WTC11 (cell line): ENCODE results near the gene TSC22D2. TPM values are rescaled to one million over a fixed set of nuclear protein-coding genes. Genes with fewer than 3 reads are reported as not detected.

ENCODE experiments used
- ATAC-seq: fragments of 200-7000 bp; cut with Tn5 transposase; 2 replicates; pipeline ENCODE4 v1.10.0; 2021; ENCODE audit warnings: mild to moderate bottlenecking, moderate library complexity
- CTCF ChIA-PET: fragments of 300-600 bp; sonication (Branson Sonifier 250); formaldehyde crosslinking; loops from one replicate; lab custom pipeline; 2021; ENCODE audit warnings: antibody characterized with exemption; lab: Charles Lee
- POLR2A ChIA-PET: fragments of 350-600 bp; sonication (Branson Sonifier 250); formaldehyde crosslinking; loops from one replicate; lab custom pipeline; 2021; ENCODE audit warnings: antibody characterized with exemption; lab: Charles Lee
- DNase-seq: peaks from one replicate; pipeline ENCODE4 v3.0.0; 2021; ENCODE audit warnings: low spot score
- H3K27ac Mint-ChIP-seq: 2 replicates; pipeline ENCODE4 v1.8.0; 2021; ENCODE audit warnings: mixed read lengths
- H3K27me3 Mint-ChIP-seq: 2 replicates; pipeline ENCODE4 v1.8.0; 2021; ENCODE audit warnings: low read depth, mild to moderate bottlenecking, moderate library complexity, mixed read lengths
- H3K36me3 Mint-ChIP-seq: 2 replicates; pipeline ENCODE4 v1.8.0; 2021; ENCODE audit warnings: mixed read lengths
- H3K4me1 Mint-ChIP-seq: 2 replicates; pipeline ENCODE4 v1.8.0; 2022; ENCODE audit warnings: mixed read lengths
- H3K4me3 Mint-ChIP-seq: 2 replicates; pipeline ENCODE4 v1.8.0; 2021; ENCODE audit warnings: mild to moderate bottlenecking, moderate library complexity, mixed read lengths
- H3K9me3 Mint-ChIP-seq: 2 replicates; pipeline ENCODE4 v1.8.0; 2021; ENCODE audit warnings: mixed read lengths
- ATF6 ChIP-seq: sonication (generic); formaldehyde crosslinking; IDR thresholded peaks from 2 replicates; pipeline ENCODE4 v1.8.1; 2023; ENCODE audit warnings: mild to moderate bottlenecking, missing genetic modification reagents
- ELF4 ChIP-seq: sonication (generic); formaldehyde crosslinking; IDR thresholded peaks from 2 replicates; pipeline ENCODE4 v1.8.1; 2022; ENCODE audit warnings: low read depth, mild to moderate bottlenecking, moderate library complexity, missing genetic modification reagents
- FOXJ3 ChIP-seq: sonication (generic); formaldehyde crosslinking; IDR thresholded peaks from 2 replicates; pipeline ENCODE4 v1.9.0; 2021; ENCODE audit warnings: missing genetic modification reagents, mild to moderate bottlenecking, borderline replicate concordance
- FOXP4 ChIP-seq: sonication (generic); formaldehyde crosslinking; IDR thresholded peaks from 2 replicates; pipeline ENCODE4 v1.8.0; 2022; ENCODE audit warnings: mild to moderate bottlenecking, missing genetic modification reagents
- IRF2 ChIP-seq: sonication (generic); formaldehyde crosslinking; IDR thresholded peaks from 2 replicates; pipeline ENCODE4 v1.8.0; 2022; ENCODE audit warnings: low read depth, missing genetic modification reagents, borderline replicate concordance
- JAZF1 ChIP-seq: fragments of 250-450 bp; sonication (Bioruptor Pico); IDR thresholded peaks from 2 replicates; pipeline ENCODE4 v1.9.0; 2021; ENCODE audit warnings: moderate library complexity, mild to moderate bottlenecking, inconsistent platforms
- MAX ChIP-seq: sonication (generic); formaldehyde crosslinking; IDR thresholded peaks from 2 replicates; pipeline ENCODE4 v1.8.0; 2022; ENCODE audit warnings: mild to moderate bottlenecking, missing genetic modification reagents
- NFATC4 ChIP-seq: fragments of 250-450 bp; sonication (Bioruptor Pico); IDR thresholded peaks from 2 replicates; pipeline ENCODE4 v1.9.0; 2021; ENCODE audit warnings: mild to moderate bottlenecking
- NR2C2 ChIP-seq: sonication (generic); formaldehyde crosslinking; IDR thresholded peaks from 2 replicates; pipeline ENCODE4 v1.8.0; 2022; ENCODE audit warnings: mild to moderate bottlenecking, missing genetic modification reagents
- OVOL2 ChIP-seq: fragments of 250-450 bp; sonication (Bioruptor Pico); IDR thresholded peaks from 2 replicates; pipeline ENCODE4 v1.9.0; 2021; ENCODE audit warnings: mild to moderate bottlenecking, borderline replicate concordance
- PRRX2 ChIP-seq: fragments of 250-450 bp; sonication (Bioruptor Pico); IDR thresholded peaks from 2 replicates; pipeline ENCODE4 v1.8.0; 2021; ENCODE audit warnings: mild to moderate bottlenecking
- TCF7 ChIP-seq: sonication (generic); formaldehyde crosslinking; IDR thresholded peaks from 2 replicates; pipeline ENCODE4 v1.8.0; 2022; ENCODE audit warnings: mild to moderate bottlenecking, low read depth, missing genetic modification reagents, moderate library complexity
- ZNF121 ChIP-seq: sonication (generic); formaldehyde crosslinking; IDR thresholded peaks from 2 replicates; pipeline ENCODE4 v1.8.0; 2023; ENCODE audit warnings: missing genetic modification reagents
- ZNF219 ChIP-seq: sonication (generic); formaldehyde crosslinking; IDR thresholded peaks from 2 replicates; pipeline ENCODE4 v1.8.0; 2023; ENCODE audit warnings: missing genetic modification reagents, mild to moderate bottlenecking, borderline replicate concordance
- ZNF317 ChIP-seq: sonication (generic); formaldehyde crosslinking; IDR thresholded peaks from 2 replicates; pipeline ENCODE4 v1.8.1; 2023; ENCODE audit warnings: low read depth, mild to moderate bottlenecking, moderate library complexity, missing genetic modification reagents, borderline replicate concordance
- ZNF423 ChIP-seq: fragments of 250-450 bp; sonication (Bioruptor Pico); IDR thresholded peaks from 2 replicates; pipeline ENCODE4 v2.1.2; 2022; ENCODE audit warnings: mild to moderate bottlenecking, moderate library complexity
- ZNF425 ChIP-seq: fragments of 250-450 bp; sonication (Bioruptor Pico); conservative IDR thresholded peaks from 2 replicates; pipeline ENCODE4 v1.9.0; 2021; ENCODE audit warnings: mild to moderate bottlenecking
- ZNF671 ChIP-seq: fragments of 250-450 bp; sonication (Bioruptor Pico); IDR thresholded peaks from 2 replicates; pipeline ENCODE4 v1.8.0; 2021; ENCODE audit warnings: mild to moderate bottlenecking
- total RNA-seq: library from RNA; stranded (reverse); gene quantifications from 3 replicates; pipeline ENCODE4 v1.2.3, GENCODE V29; 2021

TSC22D2 gene
- total RNA-seq, 1 experiment from 2014 or later = 24.0 TPM

- TF ChIP-seq ATF6 (CRISPR knock-in tag) = no peak
- no peak for TF ChIP-seq ZNF423 (CRISPR knock-in tag)
- TF ChIP-seq, all 79 proteins: peak for 0
Observed at GRCh38 chr3:150479370-150479769, 71.3 kb downstream of the TSC22D2 start (continued).

- no peak overlapping the region for H3K27ac Mint-ChIP-seq
- H3K9me3 Mint-ChIP-seq = peaks cover 20% of the 10 kb centered on the region; the same call in 1 of the 2 replicates
- TF ChIP-seq MAX (no peak), ZNF219 (CRISPR knock-in tag) (no peak), ELF4 (CRISPR knock-in tag) (no peak), ZNF671 (CRISPR knock-in tag) (no peak)
- no peak for DNase-seq
- no peaks in the 10 kb centered on the region for H3K27me3 Mint-ChIP-seq
- CTCF ChIA-PET = no interaction called here
- H3K4me3 Mint-ChIP-seq = no peak overlapping the region
- no peaks in the 10 kb centered on the region for H3K36me3 Mint-ChIP-seq
- POLR2A ChIA-PET = no interaction called here
- ATAC-seq = no peak
- no peaks in the 10 kb centered on the region; the same call in 1 of the 2 replicates for H3K4me1 Mint-ChIP-seq
Observed at GRCh38 chr3:150480877-150481276, 72.8 kb downstream of the TSC22D2 start.

- Mint-ChIP-seq H3K4me1 (no peaks in the 10 kb centered on the region; the same call in 1 of the 2 replicates), H3K36me3 (peaks cover 8% of the 10 kb centered on the region; the same call in 1 of the 2 replicates), H3K4me3 (no peak overlapping the region), H3K27ac (no peak overlapping the region), H3K9me3 (peaks cover 21% of the 10 kb centered on the region), H3K27me3 (no peaks in the 10 kb centered on the region)
- ATAC-seq (no peak), DNase-seq (no peak)
- ChIA-PET POLR2A (no interaction called here), CTCF (interaction anchor here (1.0 to 2.4 kb wide), 5 partner anchors 12 to 256 kb away, joined by 3 to 13 read pairs (median 3); no protein-coding TSS in a partner anchor)
- no peak for TF ChIP-seq PRRX2 (CRISPR knock-in tag)
- no peak for TF ChIP-seq NR2C2 (CRISPR knock-in tag)
- no peak for TF ChIP-seq TCF7 (CRISPR knock-in tag)
- no peak for TF ChIP-seq OVOL2
- TF ChIP-seq NFATC4 (CRISPR knock-in tag) = no peak
- no peak for TF ChIP-seq ZNF317 (CRISPR knock-in tag)
- TF ChIP-seq IRF2 (CRISPR knock-in tag) = no peak
- TF ChIP-seq FOXP4 (CRISPR knock-in tag) = no peak
- no peak for TF ChIP-seq JAZF1 (CRISPR knock-in tag)
Observed at GRCh38 chr3:150483226-150483625, 75.1 kb downstream of the TSC22D2 start.

- no peak for TF ChIP-seq ATF6 (CRISPR knock-in tag)
- TF ChIP-seq JAZF1 (CRISPR knock-in tag) = no peak
- no peak for TF ChIP-seq ZNF121
- TF ChIP-seq ZNF425 (CRISPR knock-in tag) = no peak
- no peak for TF ChIP-seq FOXJ3 (CRISPR knock-in tag)
- ATAC-seq (no peak), DNase-seq (no peak)
- ChIA-PET CTCF (interaction anchor here (0.9 to 2.4 kb wide), 5 partner anchors 11 to 198 kb away, joined by 3 to 13 read pairs (median 4); no protein-coding TSS in a partner anchor), POLR2A (no interaction called here)
- Mint-ChIP-seq H3K27me3 (no peaks in the 10 kb centered on the region), H3K36me3 (peaks cover 8% of the 10 kb centered on the region; the same call in 1 of the 2 replicates), H3K27ac (no peak overlapping the region), H3K4me1 (no peaks in the 10 kb centered on the region; the same call in 1 of the 2 replicates), H3K9me3 (peaks cover 21% of the 10 kb centered on the region), H3K4me3 (no peak overlapping the region)
Observed at GRCh38 chr3:150484410-150484809, 76.3 kb downstream of the TSC22D2 start.
